GM10248 (cell line): Measurements from ENCODE around the gene DISC1.

Experiments
- CTCF ChIA-PET: fragments of 300-600 bp; sonication (Branson Sonifier 250); formaldehyde crosslinking; extraction: SDS; loops from one replicate; lab custom pipeline; 2021; ENCODE audit warnings: antibody characterized with exemption; lab: Yijun Ruan, JAX
- POLR2A ChIA-PET: fragments of 350-650 bp; sonication (Branson Sonifier 250); formaldehyde crosslinking; extraction: SDS; loops from one replicate; lab custom pipeline; 2020; ENCODE audit warnings: antibody characterized with exemption; lab: Yijun Ruan, JAX
- DNase-seq: peaks from one replicate; pipeline ENCODE4 v3.0.0; 2012; ENCODE audit errors: extremely low spot score
- TF ChIP-seq, protein P1 (sequence below): IDR thresholded peaks from 2 replicates; pipeline ENCODE4 v1.5.1; 2012; ENCODE audit warnings: mild to moderate bottlenecking, low read depth; ENCODE audit errors: extremely low read depth, missing control alignments, control extremely low read depth

The DISC1 gene

DNA sequence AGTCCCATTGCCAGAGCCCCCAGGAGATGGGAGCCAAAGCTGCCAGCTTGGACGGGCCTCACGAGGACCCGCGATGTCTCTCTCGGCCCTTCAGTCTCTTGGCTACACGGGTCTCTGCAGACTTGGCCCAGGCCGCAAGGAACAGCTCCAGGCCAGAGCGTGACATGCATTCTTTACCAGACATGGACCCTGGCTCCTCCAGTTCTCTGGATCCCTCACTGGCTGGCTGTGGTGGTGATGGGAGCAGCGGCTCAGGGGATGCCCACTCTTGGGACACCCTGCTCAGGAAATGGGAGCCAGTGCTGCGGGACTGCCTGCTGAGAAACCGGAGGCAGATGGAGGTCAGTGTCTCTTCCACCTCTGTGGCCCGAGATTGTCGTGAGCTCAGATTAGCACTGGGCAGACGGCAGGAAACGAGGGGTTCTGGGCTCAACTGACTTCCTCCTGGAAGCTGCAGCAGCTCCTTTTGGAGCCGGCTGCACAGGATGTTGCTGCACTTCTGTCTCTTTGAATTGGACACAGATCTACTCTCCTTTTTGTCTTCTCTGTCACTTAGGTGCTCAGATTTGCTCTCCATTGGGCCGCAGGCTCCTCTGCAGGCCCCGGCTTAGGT is 68.0 kb downstream of the DISC1 start:
- CTCF ChIA-PET = interaction anchor here (1.5 kb wide), 1 partner anchor 13 kb away, joined by 4 read pairs; no protein-coding TSS in a partner anchor

DNA sequence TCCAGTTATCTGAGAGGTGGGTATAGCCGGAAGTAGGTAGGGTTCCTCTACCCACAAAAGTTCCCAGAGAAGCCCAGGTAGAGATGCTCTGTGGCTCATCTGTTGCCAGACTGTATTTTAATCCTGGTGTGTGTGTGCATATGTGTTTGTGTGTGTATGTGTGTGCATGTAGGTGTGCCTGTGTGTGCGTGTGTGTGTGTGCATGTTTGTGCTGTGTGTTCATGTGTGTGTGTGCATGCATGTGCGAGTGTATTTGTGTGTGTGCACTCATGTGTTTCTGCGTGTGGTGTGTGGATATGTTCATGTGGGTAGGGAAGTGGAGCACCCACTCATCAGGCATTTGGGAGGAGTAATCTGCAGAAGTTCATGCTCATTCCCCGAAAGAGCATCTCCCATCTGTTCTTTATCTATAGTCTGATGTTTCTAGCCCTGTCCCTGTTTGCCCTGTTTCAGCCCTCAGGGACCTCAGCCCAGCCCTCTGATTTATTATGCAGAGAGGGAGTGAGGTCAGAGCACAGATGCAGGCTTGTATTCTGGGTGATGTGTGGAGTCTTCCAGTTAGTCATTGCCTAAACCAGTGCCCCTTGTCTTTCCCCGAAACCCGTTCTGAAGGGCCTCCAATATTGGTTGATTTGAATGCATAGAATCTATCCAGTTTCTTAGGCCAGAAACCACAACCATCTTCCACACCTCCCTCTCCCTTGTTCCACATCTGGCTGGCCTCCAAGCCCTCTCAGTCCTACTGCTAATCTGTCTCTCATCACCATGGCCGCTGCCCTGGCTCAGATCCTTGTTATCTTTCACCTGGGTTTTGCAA is 69.1 kb downstream of the DISC1 start:
- ChIA-PET POLR2A (no interaction called here), CTCF (interaction anchor here (1.5 kb wide), 1 partner anchor 12 kb away, joined by 4 read pairs; no protein-coding TSS in a partner anchor)
- no peak for DNase-seq
- TF ChIP-seq, protein P1, sequence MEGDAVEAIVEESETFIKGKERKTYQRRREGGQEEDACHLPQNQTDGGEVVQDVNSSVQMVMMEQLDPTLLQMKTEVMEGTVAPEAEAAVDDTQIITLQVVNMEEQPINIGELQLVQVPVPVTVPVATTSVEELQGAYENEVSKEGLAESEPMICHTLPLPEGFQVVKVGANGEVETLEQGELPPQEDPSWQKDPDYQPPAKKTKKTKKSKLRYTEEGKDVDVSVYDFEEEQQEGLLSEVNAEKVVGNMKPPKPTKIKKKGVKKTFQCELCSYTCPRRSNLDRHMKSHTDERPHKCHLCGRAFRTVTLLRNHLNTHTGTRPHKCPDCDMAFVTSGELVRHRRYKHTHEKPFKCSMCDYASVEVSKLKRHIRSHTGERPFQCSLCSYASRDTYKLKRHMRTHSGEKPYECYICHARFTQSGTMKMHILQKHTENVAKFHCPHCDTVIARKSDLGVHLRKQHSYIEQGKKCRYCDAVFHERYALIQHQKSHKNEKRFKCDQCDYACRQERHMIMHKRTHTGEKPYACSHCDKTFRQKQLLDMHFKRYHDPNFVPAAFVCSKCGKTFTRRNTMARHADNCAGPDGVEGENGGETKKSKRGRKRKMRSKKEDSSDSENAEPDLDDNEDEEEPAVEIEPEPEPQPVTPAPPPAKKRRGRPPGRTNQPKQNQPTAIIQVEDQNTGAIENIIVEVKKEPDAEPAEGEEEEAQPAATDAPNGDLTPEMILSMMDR = no peak

More for the DNA sequence above, 68.0 kb downstream of the DISC1 start:
- POLR2A ChIA-PET = no interaction called here
- DNase-seq = no peak
- TF ChIP-seq, protein P1 = no peak

DNA sequence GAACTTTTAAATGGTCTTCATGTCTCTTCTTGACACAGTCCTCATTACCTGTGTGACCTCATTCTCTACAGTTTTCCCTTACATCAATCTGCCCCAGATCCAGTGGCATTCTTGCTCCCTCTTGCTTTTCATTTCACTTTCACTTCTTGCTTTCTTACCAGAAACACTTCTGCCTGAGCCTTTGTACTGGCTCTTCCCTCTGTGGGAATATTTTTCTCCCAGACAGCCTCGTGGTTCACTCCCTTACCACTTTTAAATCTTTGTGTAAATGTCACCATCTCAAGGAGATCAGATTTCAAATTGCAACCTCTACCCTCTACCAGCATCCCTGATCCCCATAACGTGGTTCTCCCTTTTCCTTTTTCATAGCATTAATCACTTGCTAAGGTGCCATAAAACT is 73.2 kb downstream of the DISC1 start:
- CTCF ChIA-PET = no interaction called here
- POLR2A ChIA-PET = no interaction called here
- no peak for DNase-seq
- TF ChIP-seq, protein P1 = no peak

DNA sequence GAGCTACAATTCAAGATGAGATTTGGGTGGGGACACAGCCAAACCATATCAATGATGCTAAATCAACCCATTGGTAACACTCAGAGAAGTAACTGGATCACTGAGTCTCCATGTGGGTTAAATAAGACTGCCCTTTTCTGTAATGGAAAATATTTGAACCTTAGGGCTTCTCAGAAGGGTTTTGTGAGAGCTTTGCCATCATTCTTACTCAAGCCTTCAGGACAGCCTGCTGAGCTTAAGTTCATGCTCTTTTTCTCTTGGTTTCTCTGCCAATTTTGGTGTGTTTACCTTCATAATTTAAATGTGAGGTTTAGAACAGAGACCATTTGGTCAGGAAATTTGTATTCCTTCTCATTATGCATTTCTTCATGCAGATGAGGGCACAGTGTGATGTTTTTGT is 74.7 kb downstream of the DISC1 start:
- ChIA-PET CTCF (no interaction called here), POLR2A (no interaction called here)
- DNase-seq = no peak
- TF ChIP-seq, protein P1 = no peak

DNA sequence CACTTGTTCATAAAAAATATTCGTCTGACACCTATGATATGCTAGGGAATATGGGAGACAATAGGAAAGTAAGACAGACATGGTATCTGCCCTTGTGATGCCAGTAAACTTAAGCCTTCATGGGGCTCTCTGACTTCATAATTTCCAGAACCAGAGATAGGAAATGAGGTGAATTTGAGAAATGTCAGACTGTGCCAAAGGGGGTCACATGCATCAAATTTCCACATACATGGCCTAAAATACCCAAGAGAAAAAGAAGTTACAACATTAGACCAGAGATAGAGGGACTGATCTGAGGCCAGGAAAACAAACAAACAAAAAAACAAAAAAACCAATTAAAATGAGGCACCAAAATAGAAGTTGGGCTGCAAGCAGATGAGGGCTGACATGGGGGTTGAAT is 75.7 kb downstream of the DISC1 start:
- no peak for DNase-seq
- POLR2A ChIA-PET = no interaction called here
- CTCF ChIA-PET = no interaction called here
- TF ChIP-seq, protein P1 = no peak

DNA sequence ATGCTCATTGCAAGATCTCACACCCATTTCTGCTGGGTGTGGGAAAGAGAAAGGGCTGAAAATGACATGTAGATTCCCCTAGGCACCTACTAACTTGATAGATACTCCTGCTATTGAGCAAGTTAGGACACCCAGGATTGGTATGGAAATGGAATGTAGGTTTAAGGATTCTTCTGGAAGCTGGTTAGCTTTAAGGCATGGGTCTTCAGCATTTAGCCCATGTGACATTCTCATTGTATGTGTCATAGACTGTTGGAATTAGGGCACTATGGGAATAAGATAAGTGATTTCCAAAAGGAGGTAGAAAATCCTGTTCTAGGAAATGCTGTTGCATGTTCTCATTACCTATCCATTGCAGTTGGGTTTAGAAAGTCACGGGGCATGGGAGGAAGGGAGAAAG is 76.2 kb downstream of the DISC1 start:
- TF ChIP-seq, protein P1 = no peak
- ChIA-PET CTCF (no interaction called here), POLR2A (no interaction called here)
- no peak for DNase-seq
